ENCODE results near the gene PDE11A.

DNA sequence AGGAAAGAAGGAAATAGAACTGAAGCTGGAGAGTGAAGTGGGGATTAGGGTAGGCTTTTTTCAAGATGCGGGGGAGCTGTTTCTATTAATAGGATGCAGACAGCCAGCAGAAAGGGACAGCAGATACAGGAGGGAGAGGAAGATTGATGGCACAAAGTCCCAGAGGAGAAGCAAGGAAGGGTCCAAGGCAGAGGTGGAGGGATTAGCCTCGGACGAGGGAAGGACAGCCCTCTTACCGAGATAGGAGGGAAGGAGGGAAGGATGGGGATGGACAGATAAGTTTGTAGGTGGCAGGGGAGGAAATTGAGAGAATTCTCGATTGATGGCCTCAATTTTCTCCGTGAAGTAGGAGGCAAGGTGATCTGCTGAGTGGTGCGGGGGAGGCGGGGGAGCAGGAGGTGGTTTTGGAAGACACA is 362.6 kb downstream of the PDE11A start:
- TF ChIP-seq, protein P1, sequence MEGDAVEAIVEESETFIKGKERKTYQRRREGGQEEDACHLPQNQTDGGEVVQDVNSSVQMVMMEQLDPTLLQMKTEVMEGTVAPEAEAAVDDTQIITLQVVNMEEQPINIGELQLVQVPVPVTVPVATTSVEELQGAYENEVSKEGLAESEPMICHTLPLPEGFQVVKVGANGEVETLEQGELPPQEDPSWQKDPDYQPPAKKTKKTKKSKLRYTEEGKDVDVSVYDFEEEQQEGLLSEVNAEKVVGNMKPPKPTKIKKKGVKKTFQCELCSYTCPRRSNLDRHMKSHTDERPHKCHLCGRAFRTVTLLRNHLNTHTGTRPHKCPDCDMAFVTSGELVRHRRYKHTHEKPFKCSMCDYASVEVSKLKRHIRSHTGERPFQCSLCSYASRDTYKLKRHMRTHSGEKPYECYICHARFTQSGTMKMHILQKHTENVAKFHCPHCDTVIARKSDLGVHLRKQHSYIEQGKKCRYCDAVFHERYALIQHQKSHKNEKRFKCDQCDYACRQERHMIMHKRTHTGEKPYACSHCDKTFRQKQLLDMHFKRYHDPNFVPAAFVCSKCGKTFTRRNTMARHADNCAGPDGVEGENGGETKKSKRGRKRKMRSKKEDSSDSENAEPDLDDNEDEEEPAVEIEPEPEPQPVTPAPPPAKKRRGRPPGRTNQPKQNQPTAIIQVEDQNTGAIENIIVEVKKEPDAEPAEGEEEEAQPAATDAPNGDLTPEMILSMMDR (IDR thresholded peaks at IDR 0.05), result no peak
- TF ChIP-seq POLR2A (IDR thresholded peaks at IDR 0.05), result no peak

Data from transverse colon (tissue), 3 donors.